ENCODE measurements around the gene PAEP.

PAEP gene

GRCh38 chr9:135607401-135608293 is 46.1 kb downstream of the PAEP start:
- CTCF ChIA-PET, result interaction anchor here (1.2 kb wide), 1 partner anchor 11 kb away, joined by 3 read pairs; no protein-coding TSS in a partner anchor

GRCh38 chr9:135608294-135608998 is 46.9 kb downstream of the PAEP start:
- no peak for TF ChIP-seq CTCF (IDR thresholded peaks at IDR 0.05; ENCODE audit: control extremely low read depth, extremely low read depth, low read depth, missing control alignments)
- ChIA-PET POLR2A (no interaction called here), CTCF (interaction anchor here (0.8 kb wide), 1 partner anchor 10 kb away, joined by 3 read pairs; no protein-coding TSS in a partner anchor)
- no peak for DNase-seq (ENCODE audit: extremely low spot score)

More at GRCh38 chr9:135607401-135608293, 46.1 kb downstream of the PAEP start:
- DNase-seq (ENCODE audit: extremely low spot score), result no peak
- POLR2A ChIA-PET, result no interaction called here
- no peak for TF ChIP-seq CTCF (IDR thresholded peaks at IDR 0.05; ENCODE audit: control extremely low read depth, extremely low read depth, low read depth, missing control alignments)

- CTCF ChIA-PET, result interaction anchor here (0.8 kb wide), 1 partner anchor 10 kb away, joined by 3 read pairs; no protein-coding TSS in a partner anchor
- POLR2A ChIA-PET, result no interaction called here
- TF ChIP-seq CTCF (IDR thresholded peaks at IDR 0.05; ENCODE audit: control extremely low read depth, extremely low read depth, low read depth, missing control alignments), result no peak
- DNase-seq (ENCODE audit: extremely low spot score), result no peak
Observed at GRCh38 chr9:135608999-135609317, 47.4 kb downstream of the PAEP start.

- CTCF ChIA-PET, result interaction anchor here (0.8 kb wide), 1 partner anchor 11 kb away, joined by 3 read pairs; no protein-coding TSS in a partner anchor
Observed at GRCh38 chr9:135609366-135609955, 47.9 kb downstream of the PAEP start.

GRCh38 chr9:135610290-135611141 is 49.0 kb downstream of the PAEP start:
- TF ChIP-seq CTCF (IDR thresholded peaks at IDR 0.05; ENCODE audit: control extremely low read depth, extremely low read depth, low read depth, missing control alignments), result no peak

More at GRCh38 chr9:135609366-135609955, 47.9 kb downstream of the PAEP start:
- DNase-seq (ENCODE audit: extremely low spot score), result no peak
- no peak for TF ChIP-seq CTCF (IDR thresholded peaks at IDR 0.05; ENCODE audit: control extremely low read depth, extremely low read depth, low read depth, missing control alignments)
- POLR2A ChIA-PET, result no interaction called here

More at GRCh38 chr9:135610290-135611141, 49.0 kb downstream of the PAEP start:
- DNase-seq (ENCODE audit: extremely low spot score), result no peak
- ChIA-PET POLR2A (no interaction called here), CTCF (no interaction called here)

Measured in GM10248 (cell line).